HG02759 (cell line): ENCODE measurements around the gene SHC2.

Experiments
- ATAC-seq: cut with Tn5 transposase; IDR thresholded peaks from one replicate; pipeline ENCODE4 v1.9.1; 2021; ENCODE audit warnings: mild to moderate bottlenecking, moderate library complexity; ENCODE audit not compliant: unreplicated experiment

SHC2 gene, protein sequence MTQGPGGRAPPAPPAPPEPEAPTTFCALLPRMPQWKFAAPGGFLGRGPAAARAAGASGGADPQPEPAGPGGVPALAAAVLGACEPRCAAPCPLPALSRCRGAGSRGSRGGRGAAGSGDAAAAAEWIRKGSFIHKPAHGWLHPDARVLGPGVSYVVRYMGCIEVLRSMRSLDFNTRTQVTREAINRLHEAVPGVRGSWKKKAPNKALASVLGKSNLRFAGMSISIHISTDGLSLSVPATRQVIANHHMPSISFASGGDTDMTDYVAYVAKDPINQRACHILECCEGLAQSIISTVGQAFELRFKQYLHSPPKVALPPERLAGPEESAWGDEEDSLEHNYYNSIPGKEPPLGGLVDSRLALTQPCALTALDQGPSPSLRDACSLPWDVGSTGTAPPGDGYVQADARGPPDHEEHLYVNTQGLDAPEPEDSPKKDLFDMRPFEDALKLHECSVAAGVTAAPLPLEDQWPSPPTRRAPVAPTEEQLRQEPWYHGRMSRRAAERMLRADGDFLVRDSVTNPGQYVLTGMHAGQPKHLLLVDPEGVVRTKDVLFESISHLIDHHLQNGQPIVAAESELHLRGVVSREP

DNA sequence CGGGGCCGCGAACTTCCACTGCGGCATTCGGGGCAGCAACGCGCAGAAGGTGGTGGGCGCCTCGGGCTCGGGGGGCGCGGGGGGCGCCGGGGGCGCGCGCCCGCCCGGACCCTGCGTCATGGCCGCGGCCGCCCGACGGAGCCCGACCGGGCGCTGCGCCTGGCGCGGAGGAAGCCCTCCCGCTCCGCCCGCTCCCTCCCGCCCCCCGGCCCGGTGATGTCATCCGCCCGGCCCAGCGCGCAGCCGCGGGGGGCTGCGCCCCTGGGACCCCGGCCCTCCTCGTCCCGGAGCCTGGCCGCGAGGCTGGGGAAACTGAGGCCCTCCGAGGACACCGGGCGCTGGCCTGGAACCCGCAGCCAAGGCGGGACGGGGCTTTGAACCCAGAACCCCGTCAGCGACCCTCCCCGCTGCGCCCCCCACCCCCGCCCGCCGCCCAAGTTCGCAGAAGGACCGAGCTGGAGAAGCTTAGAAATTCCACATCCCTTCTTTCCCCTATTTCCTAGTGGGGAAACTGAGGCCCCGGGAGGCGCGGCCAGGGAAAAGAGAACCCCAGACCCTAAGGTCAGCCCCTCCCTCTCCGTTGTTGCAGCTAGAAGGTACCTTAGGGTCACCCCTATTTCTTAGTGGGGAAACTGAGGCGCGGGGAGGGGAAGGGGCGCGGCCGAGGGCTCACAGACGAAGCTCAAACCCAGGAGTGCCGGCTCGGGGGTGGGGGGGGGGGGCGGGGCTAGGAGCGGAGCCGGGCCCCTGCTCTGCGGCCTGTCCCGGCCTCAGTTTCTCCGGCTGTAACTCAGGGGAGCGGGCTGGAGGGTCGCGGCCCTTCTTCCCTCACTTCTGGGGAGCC, at the start of gene SHC2:
TSS of gene SHC2 (minus strand) at position 157 of the 844 bp plus-strand sequence. CDS start at position 120, 37 bp downstream.
- ATAC-seq, result no peak

DNA sequence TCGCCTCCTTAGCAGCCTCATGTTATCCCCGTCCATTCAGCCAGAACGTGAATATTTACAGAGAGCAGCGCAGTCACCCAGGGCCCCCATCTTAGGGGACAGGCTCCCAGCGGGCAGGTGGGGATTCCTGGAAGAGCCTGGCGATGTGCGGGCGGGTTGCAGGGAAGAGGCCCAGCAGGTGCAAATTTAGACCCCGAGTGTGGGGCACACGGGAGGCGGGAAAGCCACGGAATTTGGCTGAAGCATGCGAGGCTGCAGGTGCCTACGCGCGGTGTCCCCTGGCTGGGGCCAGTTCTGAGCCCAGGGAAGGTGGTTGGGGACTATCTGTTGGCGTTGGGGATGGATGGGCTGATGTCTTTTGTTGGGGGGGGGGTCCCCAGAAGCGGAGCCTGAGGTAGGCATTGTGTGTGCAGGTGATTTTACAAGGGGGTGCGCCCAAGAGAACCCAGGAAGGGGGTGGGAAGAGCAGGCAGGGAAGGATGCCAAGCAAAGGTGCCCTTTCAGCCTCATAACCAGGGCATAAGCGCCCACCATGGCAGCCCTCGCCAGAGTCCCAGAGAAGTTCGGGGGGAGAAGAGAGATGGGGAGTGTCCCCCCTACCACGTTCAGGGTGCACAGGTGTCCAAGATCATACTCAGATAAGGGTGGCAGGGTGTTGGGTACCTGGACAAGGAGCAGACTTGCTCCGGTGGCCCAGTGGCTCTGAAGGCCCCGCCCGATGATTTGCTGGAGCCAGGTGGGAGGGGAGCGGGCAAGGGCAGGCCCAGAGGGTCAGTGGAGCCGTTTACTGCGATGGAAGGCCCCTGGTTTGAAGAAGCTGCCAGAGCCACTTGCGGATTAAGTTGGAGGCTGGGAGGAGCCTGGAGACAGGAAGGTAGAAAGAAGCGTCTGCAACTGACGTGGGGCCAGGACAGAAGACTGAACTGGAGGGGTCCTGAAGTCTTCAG, 47.6 kb upstream of the SHC2 start:
- no peak for ATAC-seq

DNA sequence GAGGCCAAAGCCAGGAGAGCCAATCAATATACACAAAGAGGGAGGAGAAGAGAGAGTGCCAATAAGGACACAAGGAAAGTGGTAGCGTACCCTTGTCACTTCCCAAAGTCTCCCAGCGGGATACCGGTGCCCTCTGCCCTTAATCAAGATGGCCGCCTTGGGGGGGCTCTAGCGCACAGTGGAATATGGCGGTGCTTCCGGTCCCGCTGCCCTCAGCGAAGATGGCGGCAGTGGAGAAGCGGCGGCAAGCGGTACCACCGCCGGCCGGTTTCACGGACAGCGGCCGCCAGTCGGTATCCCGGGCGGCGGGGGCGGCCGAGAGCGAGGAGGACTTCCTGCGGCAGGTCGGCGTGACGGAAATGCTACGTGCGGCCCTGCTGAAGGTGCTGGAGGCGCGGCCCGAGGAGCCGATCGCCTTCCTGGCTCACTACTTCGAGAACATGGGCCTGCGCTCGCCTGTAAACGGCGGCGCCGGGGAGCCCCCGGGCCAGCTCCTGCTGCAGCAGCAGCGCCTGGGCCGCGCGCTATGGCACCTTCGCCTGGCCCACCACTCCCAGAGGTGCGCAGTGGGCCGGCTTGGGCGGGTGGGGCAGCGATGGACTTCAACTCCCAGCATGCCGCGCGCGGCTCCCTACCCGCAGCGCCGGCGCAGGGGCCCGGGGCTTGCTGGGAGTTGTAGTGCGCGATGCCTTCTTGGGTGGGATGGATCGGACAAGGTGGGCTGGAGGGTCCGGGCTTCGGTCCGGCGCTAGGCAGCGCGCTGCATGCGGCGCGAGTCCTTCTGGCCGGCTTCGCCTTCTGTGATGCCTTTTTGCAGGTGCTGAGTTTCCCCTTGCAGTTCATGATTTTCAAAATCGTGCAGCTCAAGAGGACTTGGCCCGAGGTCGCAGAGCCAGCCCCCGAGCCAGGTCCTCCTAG, 46.7 kb upstream of the SHC2 start, which contains the start of gene TPGS1:
TSS of gene TPGS1 (plus strand) at position 212 of the 918 bp plus-strand sequence. CDS start at position 222, 10 bp downstream.
- ATAC-seq, result peak; percentile 65

DNA sequence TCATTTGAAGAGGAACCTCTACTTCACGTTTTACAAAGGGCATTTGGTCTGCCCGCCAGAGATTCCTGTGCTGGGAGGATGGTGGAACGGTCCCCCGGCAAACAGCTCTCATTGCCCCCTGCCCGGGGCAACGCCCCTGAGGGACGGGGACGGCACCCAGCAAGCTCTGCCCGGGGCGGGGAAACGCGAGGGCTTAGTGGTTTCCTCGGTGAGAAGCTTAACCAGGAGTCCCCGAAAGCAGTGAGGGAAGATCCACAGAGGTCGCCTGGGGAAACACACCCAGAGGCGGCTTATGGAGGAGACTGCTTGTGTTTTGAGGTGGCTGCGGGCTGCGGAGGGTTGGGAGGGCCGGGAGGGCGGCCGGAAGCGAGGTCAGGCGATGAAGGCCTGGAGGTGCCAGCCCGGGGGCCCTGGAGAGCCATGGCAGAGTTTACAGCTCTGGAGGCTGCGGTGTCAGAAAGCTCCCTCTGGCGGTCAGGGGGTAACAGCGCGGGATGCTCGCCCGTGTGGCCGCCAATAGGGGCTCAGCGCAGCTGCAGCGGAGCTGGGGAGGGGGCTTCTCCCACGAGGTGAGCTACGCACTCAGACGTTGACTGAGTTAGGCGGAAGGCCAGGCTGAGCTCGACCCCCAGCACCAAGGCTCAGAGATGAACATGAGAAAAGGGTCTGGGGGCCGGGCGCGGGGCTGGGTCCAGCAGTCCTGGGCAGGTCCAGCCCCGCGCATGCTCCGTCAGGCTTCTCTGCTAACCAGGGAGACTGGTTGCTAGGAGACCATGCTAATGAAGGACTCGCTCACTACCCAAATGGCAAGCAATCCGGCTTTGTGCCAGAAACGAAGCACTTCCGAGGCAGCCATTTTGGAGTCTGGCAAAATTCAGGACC, 45.8 kb upstream of the SHC2 start:
- peak; percentile 72 for ATAC-seq

DNA sequence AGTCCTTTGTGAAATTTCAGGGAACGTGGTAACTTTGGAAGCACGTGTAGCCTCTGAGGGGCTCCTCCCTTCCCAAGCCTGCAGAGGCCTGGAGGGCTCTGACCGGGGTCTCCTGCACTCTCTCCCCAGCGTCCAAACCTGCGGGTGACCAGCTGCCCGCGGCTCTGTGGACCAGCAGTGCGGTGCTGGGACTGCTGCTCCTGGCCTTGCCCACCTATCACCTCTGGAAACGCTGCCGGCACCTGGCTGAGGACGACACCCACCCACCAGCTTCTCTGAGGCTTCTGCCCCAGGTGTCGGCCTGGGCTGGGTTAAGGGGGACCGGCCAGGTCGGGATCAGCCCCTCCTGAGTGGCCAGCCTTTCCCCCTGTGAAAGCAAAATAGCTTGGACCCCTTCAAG, 43.8 kb upstream of the SHC2 start:
- ATAC-seq, result no peak

DNA sequence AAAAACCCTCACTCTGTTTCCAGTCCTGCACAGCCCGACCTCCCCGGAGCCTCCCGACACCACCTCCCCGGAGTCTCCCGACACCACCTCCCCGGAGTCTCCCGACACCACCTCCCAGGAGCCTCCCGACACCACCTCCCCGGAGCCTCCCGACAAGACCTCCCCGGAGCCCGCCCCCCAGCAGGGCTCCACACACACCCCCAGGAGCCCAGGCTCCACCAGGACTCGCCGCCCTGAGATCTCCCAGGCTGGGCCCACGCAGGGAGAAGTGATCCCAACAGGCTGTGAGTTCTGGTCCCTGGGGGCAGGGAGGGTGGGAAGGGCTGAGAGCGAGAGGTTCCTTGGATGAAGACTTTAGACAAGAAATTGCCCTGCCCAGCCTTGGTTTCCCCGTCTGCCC, 40.8 kb upstream of the SHC2 start:
- no peak for ATAC-seq

DNA sequence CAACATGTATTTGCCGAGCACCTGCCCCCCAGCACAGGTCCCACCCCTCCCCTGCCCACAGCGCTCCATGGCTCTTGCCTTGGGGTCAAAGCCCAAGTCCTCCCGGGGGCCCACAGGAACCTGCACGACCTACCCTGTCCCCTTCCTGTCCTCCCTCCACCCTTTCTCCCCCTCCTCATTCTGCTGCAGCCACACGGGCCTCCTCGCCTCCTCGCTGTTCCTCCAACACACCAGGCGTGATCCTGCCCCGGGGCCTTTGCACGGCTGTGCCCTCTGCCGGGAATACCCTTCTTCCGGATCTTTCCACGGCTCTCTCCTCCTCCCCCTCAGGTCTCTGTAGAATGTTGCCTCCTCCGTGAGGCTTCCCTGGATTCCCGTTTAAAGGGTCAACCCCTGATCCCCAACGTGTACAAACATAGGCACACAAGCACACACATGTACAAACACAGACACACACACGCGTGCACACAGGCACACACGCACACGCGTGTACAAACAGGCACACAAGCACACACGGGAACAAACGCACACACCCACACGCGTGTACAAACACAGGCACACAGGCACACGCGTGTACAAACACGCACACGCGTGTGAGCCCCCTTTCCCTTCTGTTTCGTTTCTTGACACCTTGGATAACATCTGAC, 38.3 kb upstream of the SHC2 start:
- no peak for ATAC-seq

DNA sequence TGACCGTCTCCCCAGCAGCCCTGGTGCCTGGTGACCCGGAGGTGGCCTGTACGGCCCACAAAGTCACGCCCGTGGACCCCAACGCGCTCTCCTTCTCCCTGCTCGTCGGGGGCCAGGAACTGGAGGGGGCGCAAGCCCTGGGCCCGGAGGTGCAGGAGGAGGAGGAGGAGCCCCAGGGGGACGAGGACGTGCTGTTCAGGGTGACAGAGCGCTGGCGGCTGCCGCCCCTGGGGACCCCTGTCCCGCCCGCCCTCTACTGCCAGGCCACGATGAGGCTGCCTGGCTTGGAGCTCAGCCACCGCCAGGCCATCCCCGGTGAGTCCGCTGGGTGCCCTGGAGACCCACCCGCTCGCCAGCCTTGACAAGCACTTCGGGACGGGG, 37.7 kb upstream of the SHC2 start:
- ATAC-seq, result no peak

DNA sequence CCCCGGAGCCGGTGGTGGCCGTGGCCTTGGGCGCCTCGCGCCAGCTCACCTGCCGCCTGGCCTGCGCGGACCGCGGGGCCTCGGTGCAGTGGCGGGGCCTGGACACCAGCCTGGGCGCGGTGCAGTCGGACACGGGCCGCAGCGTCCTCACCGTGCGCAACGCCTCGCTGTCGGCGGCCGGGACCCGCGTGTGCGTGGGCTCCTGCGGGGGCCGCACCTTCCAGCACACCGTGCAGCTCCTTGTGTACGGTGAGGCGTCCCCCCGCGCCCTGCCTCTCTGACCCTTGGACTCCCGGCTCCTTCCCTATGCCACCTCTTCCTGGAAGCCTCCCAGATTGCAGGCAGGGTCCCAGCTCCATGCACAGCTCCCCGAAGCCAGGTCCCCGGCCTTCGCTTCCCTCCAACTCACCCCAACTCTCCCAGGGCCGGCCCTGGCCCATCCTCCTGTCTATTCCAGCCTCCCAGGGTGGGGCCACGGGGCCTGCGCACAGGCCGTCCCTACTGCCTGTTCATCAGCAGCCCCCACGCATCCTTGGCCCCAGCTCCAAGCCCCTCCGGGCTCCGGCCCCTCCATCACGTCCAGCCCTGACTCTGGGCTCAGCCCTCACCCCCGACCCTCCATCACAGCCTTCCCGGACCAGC, 37.2 kb upstream of the SHC2 start:
- no peak for ATAC-seq

DNA sequence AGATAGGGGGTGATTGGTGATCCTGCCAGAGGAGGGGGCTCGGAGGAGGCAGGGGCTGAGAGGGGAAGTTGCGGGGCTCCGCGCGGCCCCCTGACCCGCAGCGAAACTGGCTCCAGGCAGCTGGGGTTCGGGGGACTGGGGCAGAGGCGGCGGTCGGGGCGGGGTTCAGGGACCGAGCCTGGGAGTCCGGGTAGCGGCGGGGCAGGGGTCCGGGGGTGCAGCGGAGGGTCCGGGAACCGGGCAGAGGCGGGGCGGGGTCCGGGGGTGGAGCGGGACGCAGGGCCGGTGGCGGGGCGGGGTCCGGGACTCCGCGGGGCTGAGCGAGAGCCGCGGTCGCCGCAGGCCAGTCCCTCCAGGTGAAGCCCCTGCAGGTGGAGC, 36.6 kb upstream of the SHC2 start:
- ATAC-seq, result no peak

DNA sequence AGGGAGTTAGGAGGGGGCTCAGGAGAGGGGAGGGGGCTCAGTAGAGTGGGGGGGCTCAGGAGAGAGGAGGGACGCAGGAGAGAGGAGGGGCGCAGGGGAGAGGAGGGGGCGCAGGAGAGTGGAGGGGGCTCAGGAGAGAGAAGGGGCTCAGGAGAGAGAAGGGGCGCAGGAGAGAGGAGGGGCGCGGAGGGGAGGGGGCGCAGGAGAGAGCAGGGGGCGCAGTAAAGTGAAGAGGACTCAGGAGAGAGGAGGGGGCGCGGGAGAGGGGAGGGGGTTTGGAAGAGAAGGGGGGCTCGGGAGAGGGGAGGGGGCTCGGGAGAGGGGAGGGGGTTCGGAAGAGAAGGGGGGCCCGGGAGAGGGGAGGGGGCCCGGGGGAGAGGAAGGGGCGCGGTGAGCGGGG, 36.2 kb upstream of the SHC2 start:
- no peak for ATAC-seq

DNA sequence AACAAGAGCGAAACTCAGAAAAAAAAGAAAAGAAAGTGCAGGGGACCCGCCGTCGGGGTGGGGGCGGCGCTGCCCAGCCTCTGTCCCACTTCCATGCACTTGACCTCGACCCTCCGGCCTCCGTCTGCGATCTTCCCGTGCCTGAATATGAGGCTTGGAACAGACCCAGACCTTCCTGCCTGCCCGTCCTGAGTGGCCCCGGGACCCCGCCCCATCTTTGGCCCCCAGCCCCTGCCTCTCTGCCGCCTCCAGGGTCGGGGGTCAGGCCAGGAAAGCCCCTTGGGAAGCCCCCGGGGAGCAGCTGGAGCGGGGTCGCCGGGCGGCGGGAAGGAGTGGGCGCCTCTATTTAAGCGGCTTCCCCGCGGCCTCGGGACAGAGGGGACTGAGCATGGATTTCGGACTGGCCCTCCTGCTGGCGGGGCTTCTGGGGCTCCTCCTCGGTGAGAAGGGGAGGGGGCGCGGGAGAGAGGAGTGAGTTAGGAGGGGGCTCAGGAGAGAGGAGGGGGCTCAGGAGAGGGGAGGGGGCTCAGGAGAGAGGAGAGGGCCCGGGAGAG, 35.4 kb upstream of the SHC2 start, which contains the start of gene MADCAM1:
TSS of gene MADCAM1 (plus strand) at position 375 of the 554 bp plus-strand sequence. CDS start at position 389, 14 bp downstream.
- ATAC-seq, result no peak

DNA sequence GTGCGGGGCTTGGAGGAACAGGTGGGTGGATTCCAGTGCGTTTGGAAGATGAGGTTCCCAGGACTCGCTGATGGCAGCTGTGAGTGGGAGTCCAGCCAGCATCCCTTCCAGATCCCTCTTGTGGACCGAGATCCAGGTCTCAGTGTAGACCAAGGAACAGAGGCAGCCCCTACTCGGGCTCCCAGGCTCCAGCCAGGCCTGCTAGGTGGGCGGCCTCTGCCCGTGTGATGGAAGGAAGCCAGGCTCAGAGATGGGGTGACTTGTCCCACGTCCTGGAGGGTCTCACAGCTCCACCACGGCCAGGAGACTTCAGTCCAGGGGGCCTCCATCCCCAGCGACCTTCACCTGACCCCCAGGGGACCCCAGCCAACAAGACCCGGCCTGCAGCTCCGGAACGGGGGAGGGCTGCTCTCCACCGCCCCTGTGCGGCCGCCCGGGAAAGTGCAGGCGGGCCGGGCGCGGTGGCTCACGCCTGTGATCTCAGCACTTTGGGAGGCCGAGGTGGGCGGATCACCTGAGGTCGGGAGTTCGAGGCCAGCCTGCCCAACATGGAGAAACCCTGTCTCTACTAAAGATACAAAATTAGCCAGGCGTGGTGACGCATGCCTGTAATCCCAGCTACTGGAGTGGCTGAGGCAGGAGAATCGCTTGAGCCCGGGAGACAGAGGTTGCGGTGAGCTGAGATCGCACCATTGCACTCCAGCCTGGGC, 34.7 kb upstream of the SHC2 start:
- no peak for ATAC-seq

DNA sequence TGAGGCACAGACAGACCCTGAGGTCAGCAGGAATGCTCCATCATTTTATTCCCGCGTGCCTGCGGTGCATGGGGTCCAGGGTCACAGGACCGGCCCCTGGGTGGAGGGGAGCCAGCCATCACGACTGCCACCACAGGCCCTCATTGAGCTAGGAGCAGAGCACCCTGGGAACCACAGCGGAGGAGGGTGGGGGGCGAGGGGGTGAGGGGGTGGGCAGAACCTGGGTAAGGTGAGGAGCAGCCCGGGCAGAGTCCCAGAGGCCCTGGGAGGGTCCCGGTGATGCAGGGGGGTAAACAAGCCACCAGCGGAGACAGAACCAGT, 34.2 kb upstream of the SHC2 start:
- no peak for ATAC-seq

DNA sequence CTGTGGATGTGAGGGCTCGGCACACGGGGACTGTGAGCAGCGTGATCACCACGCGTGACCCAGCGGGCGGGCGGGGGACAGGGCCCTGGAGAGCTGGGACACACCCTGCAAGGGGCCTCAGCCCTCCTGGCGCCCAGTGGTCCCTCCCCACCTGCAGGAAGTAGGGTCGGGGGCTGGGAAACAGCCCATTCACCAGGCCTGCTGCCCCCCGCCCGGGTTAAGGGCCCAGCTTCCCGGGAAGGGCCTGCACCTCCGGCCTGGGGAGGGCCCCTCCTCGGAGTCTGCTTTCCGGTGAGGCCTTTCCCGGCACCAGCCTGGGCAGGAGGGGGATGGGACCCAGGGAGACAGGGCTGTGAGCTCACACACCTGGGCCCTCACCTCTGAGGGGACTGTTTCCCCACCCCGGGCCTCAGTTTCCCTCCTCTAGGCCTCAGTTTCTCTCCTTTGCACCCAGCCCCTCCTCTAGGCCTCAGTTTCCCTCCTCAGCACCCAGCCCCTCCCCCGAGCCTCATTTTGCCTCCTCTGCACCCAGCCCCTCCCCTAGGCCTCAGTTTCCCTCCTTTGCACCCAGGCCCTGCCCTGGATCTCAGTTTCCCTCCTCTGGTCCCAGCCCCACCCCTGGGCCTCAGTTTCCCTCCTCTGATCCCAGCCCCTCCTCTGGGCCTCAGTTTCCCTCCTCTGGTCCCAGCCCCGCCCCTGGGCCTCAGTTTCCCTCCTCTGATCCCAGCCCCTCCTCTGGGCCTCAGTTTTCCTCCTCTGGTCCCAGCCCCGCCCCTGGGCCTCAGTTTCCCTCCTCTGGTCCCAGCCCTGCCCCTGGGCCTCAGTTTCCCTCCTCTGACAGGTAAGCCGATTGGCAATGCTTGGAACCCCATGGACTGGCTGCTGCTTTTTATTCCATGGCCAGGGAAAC, 33.6 kb upstream of the SHC2 start:
- no peak for ATAC-seq
